GM21619 (cell line): Measurements from ENCODE around the gene ZBTB37.
"Not testable (repeated sequence)": the region's sequence is repeated elsewhere in the genome, so short reads cannot be mapped to it uniquely, and the experiment has no call there.

Source experiments
- ATAC-seq: cut with Tn5 transposase; IDR thresholded peaks from one replicate; pipeline ENCODE4 v1.9.1; 2021; ENCODE audit not compliant: unreplicated experiment

ZBTB37 gene

DNA sequence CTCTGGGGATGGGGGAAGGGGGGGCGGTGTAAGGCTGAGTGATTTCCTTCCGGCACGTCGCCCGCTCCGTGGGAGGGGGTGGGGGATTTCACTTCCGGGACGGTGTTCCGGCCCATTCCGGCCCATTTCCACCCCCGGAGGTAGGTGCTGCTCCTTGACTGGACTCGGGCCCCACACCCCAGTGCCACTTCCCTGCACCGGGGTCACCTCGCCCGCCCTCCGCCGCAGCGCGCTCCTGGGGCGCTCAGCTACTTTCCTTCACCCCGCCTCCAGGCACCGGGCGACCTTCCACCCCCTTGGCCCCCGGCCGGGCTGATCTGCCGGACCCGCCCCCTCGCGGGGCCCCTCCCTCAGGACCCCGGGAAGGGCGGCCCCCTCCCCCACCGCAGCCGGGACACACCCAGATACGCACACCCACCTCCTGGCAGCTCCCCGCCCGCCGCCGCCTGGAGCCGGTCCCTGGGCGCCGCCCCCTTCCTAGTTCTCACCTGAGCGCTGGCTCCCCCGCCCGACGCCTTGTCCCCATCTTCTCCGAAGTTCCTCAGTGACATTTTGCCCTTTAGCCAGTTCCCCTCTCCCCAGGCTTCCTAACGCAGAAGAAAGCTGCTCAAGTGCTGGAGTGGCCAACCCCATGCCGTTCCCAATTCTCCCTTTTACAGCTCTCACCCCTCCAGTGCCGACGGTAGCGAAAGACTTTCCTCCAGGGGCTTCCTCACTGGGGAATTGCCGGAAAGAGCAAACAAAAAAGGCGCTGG is at the start of gene ZBTB37:
TSS of gene ZBTB37 (plus strand) at position 115 of the 755 bp plus-strand sequence. CDS start 1,846 bp downstream, outside the sequence.
- ATAC-seq = peak; percentile 53

- no peak for ATAC-seq
These were observed 49.7 kb upstream of the ZBTB37 start for GRCh38 chr1:173818459-173818858.

DNA sequence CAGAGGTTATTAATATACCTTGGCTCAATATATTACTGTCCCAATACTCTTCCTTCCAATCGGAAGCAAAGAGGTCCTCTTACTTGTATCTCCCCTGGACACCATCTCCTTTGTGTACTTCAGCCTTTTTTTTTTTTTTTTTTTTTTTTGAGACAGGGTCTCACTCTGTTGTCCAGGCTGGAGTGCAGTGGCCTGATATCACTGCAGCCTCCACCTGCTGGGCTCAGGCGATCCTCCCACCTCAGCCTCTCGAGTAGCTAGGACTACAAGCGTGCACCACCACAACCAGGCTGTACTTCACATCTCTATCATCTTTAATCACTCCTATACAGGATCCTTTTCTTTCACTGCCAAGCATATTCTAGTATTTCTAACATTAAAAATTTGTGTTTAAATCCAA is 46.5 kb upstream of the ZBTB37 start:
- no peak for ATAC-seq

GRCh38 chr1:173823781-173824314 is 44.3 kb upstream of the ZBTB37 start:
- ATAC-seq = peak; percentile 40

DNA sequence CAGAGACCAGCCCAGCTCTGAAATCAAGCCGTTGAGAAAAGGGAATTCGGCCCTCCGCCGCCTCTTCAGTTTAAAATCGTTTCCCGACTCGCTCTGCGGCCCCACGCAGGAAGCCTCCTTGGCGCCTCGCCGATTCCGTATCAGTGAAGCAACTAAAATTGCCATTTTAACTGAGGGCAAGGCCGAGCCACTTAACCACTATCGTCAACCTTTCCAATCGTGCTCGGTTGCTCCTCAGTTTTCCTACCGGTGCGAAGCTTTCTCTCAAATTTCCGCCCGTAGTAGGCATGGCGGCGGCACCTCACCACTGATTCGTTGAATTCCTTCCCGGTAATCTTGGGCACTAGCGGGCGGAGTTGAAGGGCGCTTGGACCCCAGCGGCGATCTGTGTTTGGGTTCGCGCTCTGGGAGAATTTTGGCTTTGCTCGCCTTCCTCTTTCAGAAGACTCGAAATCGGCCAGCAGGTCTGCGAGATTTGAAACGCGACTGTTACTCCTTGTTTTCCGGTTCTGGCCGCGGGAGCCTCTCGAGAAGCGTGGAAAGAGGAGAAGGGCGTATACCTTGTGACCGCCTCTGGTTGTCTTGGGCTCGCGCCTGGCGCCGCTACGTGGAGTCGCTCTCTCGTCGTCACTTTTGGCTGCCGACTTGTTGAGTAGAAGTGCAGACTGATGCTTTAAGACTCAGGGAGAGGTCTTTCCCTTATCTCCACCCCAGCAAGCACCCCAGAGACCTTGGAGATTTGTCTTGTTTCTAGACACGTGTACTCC is 43.7 kb upstream of the ZBTB37 start, which contains the start of the genes CENPL and DARS2:
TSS of gene CENPL (minus strand) at position 569 of the 767 bp plus-strand sequence. CDS start 13,584 bp downstream, outside the sequence.
TSS of gene DARS2 (plus strand) at position 359 of the 767 bp plus-strand sequence. CDS start 557 bp downstream, outside the sequence.
- peak; percentile 84 for ATAC-seq

DNA sequence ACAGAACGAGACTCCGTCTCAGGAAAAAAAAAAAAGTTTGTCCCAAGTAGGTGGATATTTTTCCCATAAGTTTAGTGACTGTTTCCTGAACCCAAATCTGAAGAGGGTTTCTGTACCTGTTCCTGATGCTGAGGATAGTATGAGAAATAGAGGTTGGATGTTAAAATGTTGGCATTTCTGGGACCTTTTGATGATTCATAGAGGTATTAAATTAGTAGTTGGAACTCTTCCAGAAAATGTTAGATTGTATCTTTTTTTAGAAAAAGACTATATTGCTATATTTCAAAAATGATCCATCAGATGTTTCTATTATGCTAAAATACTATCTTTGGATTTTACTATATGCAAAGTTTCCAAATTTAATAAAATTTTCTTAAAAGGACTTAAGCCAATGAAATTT is 40.6 kb upstream of the ZBTB37 start:
- no peak for ATAC-seq

DNA sequence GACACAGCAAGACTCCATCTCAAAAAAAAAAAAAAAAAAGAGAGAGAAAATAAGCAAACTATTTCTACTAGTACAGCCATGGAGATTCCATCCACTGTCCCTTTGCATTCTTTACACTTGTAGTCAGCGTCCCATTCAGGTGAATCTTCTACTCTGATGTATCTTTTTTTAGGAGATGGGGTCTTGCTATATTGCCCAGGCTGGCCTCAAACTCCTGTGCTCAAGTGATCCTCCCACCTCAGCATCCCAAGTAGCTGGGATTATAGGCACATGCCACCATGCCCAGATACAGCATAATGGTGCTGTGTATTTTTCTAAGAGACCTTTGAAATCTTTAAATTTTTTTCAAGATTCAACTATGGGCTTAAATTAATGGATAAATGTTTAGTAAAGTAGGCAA is 35.4 kb upstream of the ZBTB37 start:
- no peak for ATAC-seq

DNA sequence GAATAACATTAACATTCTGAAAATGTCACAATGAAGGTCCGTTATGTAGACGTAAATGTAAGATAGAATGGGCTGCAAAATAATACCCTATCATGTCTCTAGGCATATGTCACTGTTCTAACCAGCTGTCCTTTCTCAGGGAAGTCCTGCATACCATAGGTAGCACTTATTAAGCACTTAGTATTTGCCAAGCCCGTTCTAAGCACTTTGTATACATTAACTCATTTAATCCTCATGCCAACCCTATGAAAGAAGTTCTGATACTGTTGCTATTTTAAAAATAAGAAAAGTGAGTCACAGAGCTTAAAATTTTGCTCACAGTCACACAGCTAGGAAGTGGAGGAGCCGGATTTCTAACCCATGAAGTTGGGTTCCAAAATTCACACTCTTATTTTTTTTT is 16.1 kb upstream of the ZBTB37 start:
- ATAC-seq = no peak

DNA sequence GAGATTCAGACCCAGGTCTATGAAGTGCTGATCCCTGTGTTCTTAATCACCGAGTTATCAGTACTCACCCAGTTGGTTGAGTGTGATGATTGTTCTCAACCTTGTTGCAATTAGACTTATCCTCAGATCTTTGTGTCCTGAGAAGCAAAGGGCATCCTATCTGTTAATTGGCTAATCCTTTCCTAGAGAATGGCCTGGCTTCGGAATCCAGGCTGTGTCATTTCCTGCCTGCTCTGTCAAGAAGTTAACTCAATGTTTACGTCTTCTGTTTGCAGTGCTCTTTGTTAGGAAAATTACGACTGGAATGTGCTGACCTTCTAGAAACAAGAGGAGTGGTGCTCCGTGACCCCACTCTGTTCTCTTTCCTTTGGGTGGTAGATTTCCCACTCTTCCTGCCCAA is 15.1 kb upstream of the ZBTB37 start:
- no peak for ATAC-seq

DNA sequence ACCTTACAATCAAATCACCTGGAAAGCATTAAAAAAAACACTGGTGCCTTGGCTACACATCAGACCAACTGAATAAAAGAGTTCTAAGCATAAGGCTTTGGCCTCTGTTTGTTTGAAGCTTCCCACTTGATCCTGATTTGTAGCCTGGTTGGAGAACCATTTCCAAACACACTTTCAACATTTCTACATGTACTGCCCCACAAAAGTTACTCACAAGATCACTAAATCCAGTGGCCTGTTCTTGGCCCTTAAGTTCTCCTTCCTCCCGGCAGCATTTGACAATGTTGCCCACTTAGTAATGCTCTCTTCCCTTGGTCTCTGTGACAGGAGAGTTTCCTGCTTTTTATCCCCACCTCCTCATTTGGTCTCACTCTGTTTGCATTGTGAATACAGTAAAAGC is 12.2 kb upstream of the ZBTB37 start:
- no peak for ATAC-seq

DNA sequence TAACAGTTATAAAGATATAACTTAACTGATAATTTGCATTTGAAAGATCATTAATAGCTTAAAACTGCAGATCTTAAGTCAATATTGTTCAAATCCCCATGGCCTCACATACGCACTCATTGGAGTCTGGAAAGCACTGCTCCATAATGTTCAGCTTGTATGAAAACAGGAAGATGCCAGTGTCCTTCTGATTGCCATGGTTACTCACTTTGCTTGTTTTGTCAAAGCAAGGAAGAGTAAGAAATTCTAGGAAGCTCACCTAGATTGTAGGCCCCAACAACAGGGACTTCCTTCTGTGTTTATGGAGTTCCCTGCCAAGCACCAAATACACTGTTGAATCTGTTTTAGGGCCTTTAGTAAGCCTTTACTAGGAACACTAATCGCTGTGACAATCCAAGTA is 11.3 kb upstream of the ZBTB37 start:
- no peak for ATAC-seq

GRCh38 chr1:173857363-173857917 is 10.7 kb upstream of the ZBTB37 start:
- no peak for ATAC-seq

DNA sequence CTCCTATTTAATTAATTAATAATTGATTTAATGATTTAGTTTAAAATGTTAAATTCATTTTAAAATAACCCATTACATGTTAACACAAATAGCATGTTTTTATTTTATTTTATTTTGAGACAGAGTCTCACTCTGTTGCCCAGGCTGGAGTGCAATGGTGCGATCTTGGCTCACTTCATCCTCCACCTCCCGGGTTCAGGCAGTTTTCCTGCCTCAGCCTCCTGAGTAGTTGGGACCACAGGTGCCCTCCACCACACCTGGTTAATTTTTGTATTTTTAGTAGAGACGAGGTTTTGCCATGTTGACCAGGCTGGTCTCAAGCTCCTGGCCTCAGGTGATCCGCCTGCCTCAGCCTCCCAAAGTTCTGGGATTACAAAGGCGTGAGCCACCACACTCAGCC is 8.6 kb upstream of the ZBTB37 start:
- not testable (repeated sequence) for ATAC-seq

DNA sequence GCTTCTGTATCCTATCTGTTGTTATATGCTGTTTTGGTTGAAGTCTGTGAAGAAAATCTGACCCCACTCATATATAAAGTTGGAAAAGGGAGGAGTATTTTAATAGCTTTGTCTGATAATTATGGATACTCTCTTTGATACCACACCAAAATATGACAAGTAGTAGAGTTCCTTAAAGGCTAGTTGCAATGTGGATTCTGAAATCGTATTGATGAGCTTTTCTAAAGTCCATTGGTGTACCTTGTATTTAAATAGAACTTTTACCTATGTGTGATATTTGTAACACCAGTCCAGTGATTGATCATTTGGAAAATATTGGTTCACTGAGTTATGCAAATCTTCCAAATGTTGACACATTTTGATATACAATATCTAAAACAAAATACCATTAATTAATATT is 8.1 kb upstream of the ZBTB37 start:
- ATAC-seq = no peak

GRCh38 chr1:173861731-173862145 is 6.4 kb upstream of the ZBTB37 start:
- ATAC-seq = no peak

DNA sequence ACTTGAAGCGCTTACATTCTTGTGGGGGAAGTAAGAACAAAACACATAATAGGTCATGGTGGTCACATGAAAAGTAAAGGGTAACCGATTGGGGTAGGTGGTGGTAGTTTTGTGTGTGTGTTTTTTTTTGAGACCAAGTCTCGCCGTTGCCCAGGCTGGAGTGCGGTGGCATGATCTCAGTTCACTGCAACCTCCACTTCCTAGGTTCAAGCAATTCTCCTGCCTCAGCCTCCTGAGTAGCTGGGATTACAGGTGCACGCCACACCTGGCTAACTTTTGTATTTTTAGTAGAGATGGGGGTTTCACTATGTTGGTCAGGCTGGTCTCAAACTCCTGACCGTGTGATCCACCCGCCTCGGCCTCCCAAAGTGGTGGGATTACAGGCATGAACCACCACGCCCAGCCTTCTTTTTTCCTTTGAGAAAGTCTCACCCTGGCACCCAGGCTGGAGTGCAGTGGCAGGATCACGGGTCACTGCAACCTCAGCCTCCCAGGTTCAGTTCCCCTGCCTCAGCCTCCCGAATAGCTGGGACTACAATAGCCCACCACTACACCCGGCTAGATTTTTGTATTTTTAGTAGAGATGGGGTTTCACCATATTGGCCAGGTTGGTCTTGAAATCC is 5.9 kb upstream of the ZBTB37 start:
- ATAC-seq = not testable (repeated sequence)

GRCh38 chr1:173862769-173863223 is 5.4 kb upstream of the ZBTB37 start:
- ATAC-seq = no peak

GRCh38 chr1:173863224-173864161 is 4.7 kb upstream of the ZBTB37 start:
- no peak for ATAC-seq

DNA sequence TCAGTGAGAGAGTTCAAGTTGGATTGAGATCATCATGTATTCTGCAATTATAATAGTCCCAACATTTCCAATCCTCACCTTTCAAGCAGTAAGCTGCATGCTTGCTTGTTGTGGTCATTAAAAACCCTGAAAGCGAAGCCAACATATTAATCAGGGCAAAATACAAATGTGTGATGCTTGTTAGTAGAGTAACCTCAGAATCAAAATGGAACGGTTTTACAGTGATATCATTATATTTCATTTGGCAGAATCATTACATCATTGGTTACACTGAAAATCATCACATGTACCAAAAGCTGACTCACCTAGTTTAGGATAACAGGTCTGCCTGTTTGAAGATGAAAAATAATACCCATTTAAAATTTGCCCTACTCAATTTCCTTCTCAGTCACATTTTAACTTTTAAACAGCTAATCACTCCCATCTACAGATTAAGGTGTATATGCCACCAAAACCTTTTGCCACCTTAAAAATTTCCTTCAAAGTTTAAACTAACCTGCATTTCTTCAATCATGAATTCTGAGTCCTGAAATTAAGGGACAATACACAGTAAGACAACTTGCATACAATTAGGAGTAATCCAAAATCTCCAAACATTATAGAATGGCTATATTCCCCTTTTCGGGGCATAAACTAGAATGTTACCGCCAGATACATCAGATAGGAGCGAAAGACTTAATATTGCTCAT is 3.9 kb upstream of the ZBTB37 start:
- ATAC-seq = no peak
